ENCODE data around the gene PYGM.

Gene PYGM

DNA sequence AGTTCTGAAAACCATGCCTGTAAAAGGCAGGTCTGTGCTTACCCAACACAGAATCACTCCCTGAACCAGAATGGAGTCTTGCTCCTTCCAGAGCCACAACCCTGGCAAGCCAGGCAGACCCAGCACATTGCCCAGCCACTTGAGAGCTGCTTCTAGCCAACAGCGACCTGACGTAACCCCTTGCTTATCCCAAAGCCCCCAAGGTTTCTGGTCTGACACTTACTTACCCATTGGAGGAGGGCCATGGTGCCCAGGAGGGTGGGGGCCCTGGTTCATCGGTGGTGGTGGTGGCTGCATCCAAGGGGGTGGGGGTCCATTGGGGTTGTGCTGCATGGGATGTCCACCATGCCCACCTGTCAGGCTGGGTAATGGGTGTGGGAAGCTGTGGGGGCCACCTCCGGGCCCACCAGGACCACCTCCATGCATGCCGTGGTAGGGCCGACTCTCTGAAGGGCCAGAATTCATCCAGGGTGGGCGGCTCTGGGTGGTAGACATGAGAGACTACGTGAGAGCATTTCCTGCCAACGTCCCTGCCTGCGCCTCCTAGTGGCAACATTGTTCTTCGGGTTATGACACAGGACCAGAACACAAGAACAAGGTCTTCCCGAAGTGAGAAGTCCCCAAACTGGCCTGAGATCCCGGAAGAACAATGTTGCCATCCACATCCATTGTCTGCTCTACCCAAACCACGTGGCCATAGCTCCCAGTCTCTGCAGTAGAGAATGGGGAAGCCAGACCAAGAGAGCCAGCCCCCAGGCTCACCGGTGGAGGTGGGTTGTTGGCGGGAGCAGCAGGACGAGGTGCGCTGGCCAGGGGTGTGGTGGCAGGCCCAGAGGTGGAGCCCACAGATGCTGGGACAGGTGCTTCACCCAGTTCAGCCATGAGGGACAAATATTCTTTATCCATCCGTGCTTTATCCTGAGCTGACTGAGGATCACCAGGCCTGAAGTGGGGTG is 7.8 kb upstream of the PYGM start:
- peak; percentile 67 for DNase-seq (ENCODE audit: low spot score)

GRCh38 chr11:64766881-64767280 is 7.1 kb upstream of the PYGM start:
- no peak for DNase-seq (ENCODE audit: low spot score)

- no peak for DNase-seq (ENCODE audit: low spot score)
Measured at GRCh38 chr11:64765851-64766665, 6.3 kb upstream of the PYGM start.

- DNase-seq (ENCODE audit: low spot score), result no peak
Measured at GRCh38 chr11:64765291-64765850, 5.6 kb upstream of the PYGM start.

- DNase-seq (ENCODE audit: low spot score), result no peak
Measured at GRCh38 chr11:64764753-64765152, 5.0 kb upstream of the PYGM start.

DNA sequence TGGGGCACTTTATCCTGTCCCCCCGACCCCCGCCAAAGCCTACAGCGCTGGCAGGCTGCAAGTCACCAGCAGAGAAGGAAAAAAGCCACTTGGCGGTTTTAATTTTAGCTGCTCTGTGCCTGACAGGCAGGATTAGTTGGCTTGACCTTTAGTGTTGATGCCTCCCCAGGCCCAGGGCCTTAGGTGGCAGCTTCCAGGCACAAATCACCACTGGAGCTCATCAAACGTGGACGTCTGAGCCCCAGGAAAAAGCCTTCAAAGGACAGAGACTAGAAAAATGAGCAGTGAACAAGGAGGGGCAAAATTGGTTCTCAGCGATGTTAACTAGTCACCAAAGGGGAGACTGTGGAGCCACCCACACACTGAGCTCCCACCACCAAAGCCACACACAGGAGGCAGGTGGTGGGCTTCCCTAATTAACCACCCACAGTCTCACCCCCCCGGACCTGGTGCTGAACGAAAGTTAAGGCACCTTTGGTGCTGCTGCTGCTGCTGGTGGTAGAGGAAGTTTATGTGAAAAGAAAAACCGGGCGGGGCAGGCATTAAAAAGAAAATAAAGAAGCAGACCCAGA is 4.4 kb upstream of the PYGM start:
- no peak for DNase-seq (ENCODE audit: low spot score)

GRCh38 chr11:64763526-64764039 is 3.8 kb upstream of the PYGM start:
- no peak for DNase-seq (ENCODE audit: low spot score)

DNA sequence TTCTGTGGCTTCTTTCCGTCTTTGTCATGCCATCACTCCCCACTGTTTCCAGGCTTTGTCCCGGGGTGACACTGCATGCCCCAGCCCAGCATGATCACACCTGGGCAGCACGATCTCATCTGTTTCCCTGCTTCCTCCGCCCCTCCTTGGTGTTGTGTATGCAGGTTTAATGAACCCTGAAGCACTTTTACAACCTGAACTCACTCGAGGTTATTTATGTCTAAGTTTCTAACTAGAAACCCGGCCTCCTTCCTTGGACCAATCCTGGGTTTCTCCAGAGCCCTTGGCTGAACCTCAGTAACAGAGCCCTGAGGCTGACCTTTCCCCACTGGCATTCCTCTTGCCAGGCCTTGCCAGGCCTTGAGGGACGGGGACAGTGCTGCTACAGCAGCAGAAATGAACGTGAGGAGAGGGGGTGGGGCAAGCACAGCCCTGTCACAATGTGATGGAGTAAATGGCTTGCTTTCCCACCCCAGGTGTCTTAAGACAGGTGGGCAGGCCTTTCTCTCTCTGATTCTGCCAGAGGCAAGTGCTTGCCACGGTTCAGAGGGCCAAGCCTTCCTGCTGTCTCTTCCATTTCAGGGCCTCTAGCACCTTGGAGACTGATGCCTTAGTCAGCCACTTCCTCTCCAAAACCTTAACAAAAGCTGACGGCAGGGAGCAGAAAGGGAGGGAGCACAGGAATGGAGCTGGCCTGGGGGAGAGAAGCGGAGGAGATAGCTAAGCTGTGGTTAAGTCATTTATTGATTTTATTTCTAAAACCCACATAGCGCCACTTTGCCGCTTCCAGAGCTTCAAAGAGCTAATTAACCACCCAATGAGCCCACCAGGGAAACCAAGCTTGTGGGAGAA is 3.1 kb upstream of the PYGM start:
- DNase-seq (ENCODE audit: low spot score), result peak; percentile 92

- peak; percentile 6 for DNase-seq (ENCODE audit: low spot score)
Measured at GRCh38 chr11:64762277-64762673, 2.5 kb upstream of the PYGM start.

DNA sequence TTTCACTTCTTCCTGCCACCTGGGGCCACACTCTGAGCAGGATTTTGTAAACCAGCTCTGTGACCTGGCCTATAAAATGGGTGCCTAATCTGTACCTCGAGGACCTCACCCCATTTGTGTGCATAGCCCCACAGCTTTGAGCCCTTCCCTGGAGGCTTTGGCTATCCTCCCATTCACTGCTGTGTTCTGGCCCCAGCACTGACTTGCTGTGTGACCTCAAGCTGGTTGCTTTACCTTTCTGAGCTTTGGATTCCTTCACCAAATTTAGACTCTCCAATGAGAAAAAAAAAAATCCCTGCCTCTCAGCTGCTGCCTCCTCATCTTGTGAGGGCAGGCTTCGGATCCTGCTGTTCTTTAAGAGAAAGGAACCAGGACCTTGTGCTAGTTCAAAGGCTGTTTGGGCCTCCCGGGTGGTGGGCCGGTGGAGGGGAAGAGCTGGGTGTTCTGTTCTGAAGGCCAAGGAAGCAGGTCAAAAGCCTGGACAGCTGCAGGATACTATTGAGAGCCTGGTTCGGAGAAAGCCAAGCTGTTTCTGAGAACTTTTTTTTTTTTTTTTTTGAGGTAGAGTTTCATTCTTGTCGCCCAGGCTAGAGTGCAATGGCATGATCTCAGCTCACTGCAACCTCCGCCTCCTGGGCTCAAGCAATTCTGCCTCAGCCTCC is 1.1 kb upstream of the PYGM start:
- DNase-seq (ENCODE audit: low spot score), result no peak

- DNase-seq (ENCODE audit: low spot score), result no peak
Measured at GRCh38 chr11:64759131-64759721, 548 bp downstream of the PYGM start.

DNA sequence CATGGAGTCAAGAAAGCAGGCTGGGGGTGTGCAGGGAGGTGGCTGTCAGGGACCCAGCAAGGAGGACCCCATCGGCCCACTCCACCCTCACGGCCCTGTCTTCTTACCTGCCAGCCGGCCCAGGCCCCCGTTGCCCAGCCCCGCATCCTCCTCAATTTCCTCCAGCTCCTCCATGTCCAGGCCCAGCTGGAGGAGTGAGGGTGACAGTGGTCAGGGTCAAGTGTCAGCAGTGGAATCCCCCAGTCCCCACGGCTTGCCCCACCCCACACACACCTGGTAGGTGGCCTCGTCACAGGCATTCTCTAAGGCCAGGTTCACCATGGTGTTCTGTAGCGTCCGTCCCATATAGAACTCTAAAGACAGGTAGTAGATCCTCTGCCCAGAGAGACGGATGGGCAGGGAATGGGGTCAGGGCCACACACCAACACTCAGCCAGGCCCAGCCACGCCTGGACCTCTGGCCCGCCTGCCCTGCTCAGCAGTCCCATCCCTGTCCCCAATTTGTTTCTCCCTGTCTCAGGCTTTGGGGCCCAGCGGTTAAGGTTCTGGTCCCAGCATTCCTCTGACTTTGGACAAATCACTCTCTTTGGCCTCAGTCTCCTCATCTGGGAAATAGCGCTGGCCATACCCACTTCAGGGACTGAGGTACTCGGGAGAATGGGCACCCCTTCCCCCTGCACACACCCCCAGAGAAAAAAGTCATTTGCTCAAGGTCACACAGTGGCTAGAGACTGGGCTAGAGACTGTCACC is 1.3 kb downstream of the PYGM start:
- no peak for DNase-seq (ENCODE audit: low spot score)

DNA sequence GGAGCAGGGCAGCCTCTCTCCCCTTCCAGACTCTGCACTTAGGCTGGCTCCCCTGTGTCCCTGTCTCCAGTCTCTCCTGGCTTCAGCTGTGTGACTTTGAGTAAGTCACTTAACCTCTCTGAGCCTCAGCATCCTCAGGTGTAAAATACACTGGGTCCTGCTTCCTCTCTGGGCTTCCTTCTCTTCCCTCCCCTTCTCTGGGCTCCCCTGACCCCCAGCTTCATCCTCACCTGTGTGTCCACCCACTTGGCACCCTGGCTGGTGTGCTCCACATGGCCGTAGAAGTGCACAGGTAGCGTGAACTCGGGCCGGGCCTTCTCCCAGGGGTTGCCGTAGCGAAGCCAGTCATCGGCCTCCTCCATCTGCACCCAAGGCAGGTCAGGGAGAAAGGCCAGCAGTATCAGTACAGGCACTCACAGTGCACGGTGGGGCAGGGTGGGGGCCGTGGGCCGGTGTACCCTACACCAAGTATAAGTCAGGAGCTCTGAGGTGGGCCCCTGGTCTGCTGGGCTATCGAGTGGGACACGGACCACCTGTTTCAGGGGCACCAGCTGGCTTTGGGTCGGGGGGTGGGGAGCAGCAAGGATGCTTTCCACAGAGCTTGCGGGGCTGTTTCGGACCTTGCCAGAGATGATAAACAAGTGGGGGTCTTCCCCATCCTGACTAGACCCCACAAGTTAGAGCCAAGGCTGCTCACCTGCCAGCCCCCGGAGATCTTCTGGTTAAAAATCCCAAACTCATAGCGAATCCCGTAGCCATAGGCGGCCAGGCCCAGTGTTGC is 2.0 kb downstream of the PYGM start:
- no peak for DNase-seq (ENCODE audit: low spot score)

- DNase-seq (ENCODE audit: low spot score), result no peak
Measured at GRCh38 chr11:64755681-64756361, 4.0 kb downstream of the PYGM start.

DNA sequence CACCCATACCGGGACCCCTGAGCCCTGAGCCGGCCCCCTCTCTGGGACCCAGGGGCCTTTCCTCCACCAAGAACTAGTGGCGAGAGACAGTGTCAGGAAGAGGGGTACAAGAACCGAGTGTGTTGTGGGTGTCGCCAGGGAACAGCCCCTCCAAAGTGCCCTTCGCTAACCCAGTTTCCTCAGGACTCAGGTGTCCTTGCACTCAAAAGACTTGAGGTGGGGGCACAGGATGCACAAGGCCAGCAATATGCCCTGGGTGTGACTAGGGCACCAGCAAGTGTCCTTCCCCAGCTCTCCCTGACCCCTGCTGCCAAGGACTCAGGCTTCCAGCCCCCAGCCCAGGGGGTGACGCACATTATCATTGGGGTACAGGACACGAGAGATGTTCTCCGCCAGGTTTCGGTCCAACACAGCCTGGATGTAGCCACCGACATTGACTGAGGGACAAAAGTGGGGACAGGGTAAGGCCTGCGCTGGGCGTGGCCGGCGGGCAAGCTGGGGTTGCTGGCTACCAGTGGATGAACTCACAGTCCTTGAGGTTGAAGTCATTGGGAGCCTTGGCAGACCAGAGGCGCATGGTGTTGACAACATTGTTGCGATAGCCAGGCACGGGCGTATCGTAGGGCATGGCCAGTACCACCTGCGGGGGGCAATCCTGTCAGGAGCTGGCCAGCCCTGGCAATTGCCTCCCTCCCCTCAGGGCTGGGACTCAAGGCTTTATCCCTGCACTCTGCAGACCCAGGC is 4.7 kb downstream of the PYGM start:
- no peak for DNase-seq (ENCODE audit: low spot score)

GRCh38 chr11:64754124-64754918 is 5.5 kb downstream of the PYGM start:
- no peak for DNase-seq (ENCODE audit: low spot score)
